Upper lobe of right lung (tissue), 1 donor: Measurements from ENCODE around the gene PCNX2. TPM values are rescaled to one million over a fixed set of nuclear protein-coding genes. Genes with fewer than 3 reads are reported as not detected.
"Not testable (repeated sequence)": the region's sequence is repeated elsewhere in the genome, so short reads cannot be mapped to it uniquely, and the experiment has no call there.

Source experiments
- ATAC-seq: fragments of 200-7000 bp; cut with Tn5 transposase; one replicate; pipeline ENCODE4 v1.9.1; 2020; ENCODE audit warnings: mild to moderate bottlenecking, moderate library complexity
- DNase-seq: peaks from one replicate; pipeline ENCODE4 v3.0.0-alpha.2; 2020
- H3K27ac ChIP-seq: fragments of 200-600 bp; one replicate; pipeline ENCODE4 v1.8.0; 2022
- H3K27me3 ChIP-seq: fragments of 200-600 bp; one replicate; pipeline ENCODE4 v1.8.0; 2022; ENCODE audit warnings: mild to moderate bottlenecking
- H3K36me3 ChIP-seq: fragments of 200-600 bp; one replicate; pipeline ENCODE4 v1.8.0; 2022
- H3K4me1 ChIP-seq: fragments of 200-600 bp; one replicate; pipeline ENCODE4 v1.8.0; 2022
- H3K4me3 ChIP-seq: fragments of 200-600 bp; one replicate; pipeline ENCODE4 v1.8.0; 2022; ENCODE audit warnings: mild to moderate bottlenecking
- H3K9me3 ChIP-seq: fragments of 200-600 bp; one replicate; pipeline ENCODE4 v1.8.0; 2022
- intact Hi-C: fragments of 100-400 bp; cut with DNase I; formaldehyde crosslinking; loops from one replicate; pipeline ENCODE4 v1.11.0; 2022
- total RNA-seq: library from RNA; stranded (reverse); fragmentation: NEBNext Ultra II Directional; extraction: Animal tissue kit (Norgen Biotek cat#: 25700); gene quantifications from one replicate; pipeline ENCODE4 v1.2.1, GENCODE V29; 2021
- TF ChIP-seq, protein P1 (sequence below): fragments of 200-600 bp; IDR thresholded peaks from one replicate; pipeline ENCODE4 v1.8.0; 2022; ENCODE audit warnings: antibody characterized with exemption
- donor health status: DM: no; HTN: yes; CAD: no; lungs with severe emphysema.

The PCNX2 gene
- total RNA-seq, 1 donor from 2014 or later, result 6.8 TPM

DNA sequence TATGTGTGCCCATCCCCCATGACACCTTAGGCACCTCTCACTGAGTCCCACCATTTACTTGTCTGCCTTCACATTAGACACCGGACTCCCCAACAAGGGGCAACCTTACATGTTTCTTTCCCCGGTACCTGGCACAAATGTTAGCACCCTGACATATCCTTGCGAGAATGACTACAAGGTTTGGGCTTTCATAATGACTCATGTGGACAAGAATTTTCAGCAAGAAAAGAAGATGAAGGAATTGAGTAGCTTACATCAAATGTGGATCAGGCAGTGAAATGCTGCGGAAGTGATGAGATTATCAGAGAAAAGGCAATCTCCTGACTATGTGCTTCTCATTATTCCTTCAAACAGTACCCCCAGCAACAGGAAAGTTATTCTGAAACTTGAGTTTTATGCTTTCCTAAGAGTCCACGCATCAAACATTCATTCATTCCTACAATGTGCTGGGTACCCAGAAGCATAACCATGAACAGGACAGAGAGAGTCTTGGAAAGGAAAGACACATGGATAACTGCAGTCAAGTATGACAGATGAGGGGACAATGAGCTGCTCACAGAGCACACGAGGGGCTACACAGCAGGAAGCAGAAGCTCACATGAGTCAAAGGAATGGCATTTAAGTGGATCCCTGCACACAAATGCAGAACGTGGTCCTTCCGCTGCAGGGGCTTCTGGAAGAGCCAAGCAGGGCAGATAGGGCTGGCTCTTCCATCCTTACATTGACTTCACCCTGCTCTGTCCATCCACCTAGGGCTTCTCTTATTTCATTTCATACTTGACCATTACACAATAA lies 112.1 kb downstream of the PCNX2 start:
- Histone ChIP-seq H3K27me3 (no peaks in the 10 kb centered on the region), H3K27ac (no peak overlapping the region), H3K9me3 (no peaks in the 10 kb centered on the region), H3K36me3 (no peaks in the 10 kb centered on the region), H3K4me1 (no peaks in the 10 kb centered on the region), H3K4me3 (no peak overlapping the region)
- ATAC-seq (no peak), DNase-seq (no peak)
- intact Hi-C loops, result no loop called here
- TF ChIP-seq, protein P1, sequence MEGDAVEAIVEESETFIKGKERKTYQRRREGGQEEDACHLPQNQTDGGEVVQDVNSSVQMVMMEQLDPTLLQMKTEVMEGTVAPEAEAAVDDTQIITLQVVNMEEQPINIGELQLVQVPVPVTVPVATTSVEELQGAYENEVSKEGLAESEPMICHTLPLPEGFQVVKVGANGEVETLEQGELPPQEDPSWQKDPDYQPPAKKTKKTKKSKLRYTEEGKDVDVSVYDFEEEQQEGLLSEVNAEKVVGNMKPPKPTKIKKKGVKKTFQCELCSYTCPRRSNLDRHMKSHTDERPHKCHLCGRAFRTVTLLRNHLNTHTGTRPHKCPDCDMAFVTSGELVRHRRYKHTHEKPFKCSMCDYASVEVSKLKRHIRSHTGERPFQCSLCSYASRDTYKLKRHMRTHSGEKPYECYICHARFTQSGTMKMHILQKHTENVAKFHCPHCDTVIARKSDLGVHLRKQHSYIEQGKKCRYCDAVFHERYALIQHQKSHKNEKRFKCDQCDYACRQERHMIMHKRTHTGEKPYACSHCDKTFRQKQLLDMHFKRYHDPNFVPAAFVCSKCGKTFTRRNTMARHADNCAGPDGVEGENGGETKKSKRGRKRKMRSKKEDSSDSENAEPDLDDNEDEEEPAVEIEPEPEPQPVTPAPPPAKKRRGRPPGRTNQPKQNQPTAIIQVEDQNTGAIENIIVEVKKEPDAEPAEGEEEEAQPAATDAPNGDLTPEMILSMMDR, result no peak

DNA sequence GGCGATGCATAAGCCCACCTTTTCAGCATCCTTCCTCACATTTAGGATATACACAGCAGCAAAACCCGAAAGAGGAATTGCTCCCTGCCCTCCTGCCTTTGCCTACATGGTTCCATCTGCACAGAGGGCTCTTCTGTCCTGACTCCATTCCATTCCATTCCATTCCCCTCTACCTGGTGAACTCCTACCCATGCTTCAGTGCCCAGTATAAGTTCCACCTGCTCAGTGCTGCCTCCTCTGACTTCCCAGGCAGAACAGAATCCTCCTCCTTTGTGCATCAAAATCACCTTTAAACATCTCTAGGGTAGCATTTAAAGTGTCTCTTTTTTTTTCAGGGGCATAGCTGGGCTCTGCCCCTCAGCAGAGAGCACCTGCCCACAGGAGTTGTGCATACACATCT lies 112.9 kb downstream of the PCNX2 start:
- Histone ChIP-seq H3K4me1 (no peaks in the 10 kb centered on the region), H3K4me3 (no peak overlapping the region), H3K36me3 (no peaks in the 10 kb centered on the region), H3K27me3 (no peaks in the 10 kb centered on the region), H3K9me3 (peaks cover 5% of the 10 kb centered on the region), H3K27ac (no peak overlapping the region)
- ATAC-seq (no peak), DNase-seq (no peak)
- intact Hi-C loops, result no loop called here
- TF ChIP-seq, protein P1, result no peak

DNA sequence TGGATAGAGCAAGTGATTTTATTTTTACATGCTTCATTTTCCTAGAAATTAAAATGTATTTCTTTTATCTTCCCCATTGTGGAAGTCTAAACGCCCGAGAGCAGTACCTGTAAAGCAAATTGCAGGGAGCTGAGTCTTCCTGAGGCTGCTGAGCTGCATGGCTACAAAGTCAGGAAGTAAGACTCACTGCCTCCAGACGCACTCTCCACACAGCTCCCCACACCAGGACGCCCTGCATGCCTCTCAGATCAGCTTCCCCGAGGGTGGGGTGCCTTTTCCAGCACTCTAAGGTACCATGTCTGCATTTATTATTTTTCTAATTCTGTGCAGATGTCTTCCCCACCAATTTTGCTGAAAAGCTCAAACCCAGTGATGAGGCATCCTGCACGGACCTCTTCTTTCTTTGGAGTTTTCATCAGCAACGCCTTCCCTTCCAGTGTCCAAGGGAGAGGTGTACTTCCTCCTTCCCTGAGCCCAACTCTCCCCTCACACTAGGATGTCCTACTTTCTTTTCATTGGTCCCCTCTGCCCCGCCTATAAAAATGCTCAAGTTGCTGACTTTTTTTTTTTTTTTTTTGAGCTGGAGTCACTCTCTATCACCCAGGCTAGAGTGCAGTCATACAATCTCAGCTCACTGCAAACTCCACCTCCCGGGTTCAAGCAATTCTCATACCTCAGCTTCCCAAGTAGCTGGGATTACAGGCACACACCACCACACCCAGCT lies 114.7 kb downstream of the PCNX2 start:
- ATAC-seq (no peak), DNase-seq (no peak)
- Histone ChIP-seq H3K36me3 (no peaks in the 10 kb centered on the region), H3K27me3 (no peaks in the 10 kb centered on the region), H3K27ac (no peak overlapping the region), H3K9me3 (peaks cover 7% of the 10 kb centered on the region), H3K4me1 (no peaks in the 10 kb centered on the region), H3K4me3 (no peak overlapping the region)
- TF ChIP-seq, protein P1, result no peak
- intact Hi-C loops, result no loop called here

DNA sequence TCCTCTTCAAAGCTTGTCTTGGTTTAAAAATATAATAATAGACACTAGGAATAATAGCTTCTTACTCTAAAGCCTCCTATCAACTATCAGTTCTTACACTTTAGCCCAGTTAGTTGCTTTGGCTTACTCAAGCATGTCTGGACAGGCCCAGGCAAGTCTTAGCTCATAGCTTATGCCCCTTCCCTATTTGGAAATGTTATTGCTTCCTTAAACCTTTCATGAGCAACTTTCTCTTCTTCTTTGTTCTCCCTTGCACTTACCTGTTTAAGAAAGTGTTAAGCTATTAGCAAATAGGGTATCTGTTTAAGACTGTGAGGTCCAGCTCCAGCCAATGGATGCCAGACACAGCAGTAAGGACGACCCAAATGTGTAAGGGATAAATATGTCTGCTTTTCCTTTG lies 115.9 kb downstream of the PCNX2 start:
- H3K27ac ChIP-seq, H3K4me1 ChIP-seq, H3K36me3 ChIP-seq, intact Hi-C loops, H3K27me3 ChIP-seq, H3K9me3 ChIP-seq, DNase-seq, H3K4me3 ChIP-seq, ATAC-seq: not testable (repeated sequence)

DNA sequence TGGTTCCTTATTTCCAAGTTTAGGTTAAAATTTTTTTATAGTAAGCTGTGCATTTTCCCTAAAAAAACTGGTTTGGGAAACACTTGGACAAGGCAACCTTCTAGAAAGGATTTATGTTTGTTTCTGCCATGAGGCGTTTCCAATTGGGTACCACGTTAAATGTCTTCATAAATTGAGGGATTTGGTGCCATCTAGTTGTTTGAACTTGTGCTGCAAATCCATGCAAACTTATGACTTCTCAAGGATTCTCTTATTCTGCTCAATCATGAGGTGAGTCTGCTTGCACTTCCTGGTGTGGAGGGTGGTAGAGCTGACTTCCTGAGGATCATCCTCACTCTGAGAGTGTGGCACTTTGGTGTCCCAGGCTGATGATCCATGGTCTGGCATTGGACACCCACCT lies 123.3 kb downstream of the PCNX2 start:
- no peak overlapping the region for H3K4me3 ChIP-seq
- no peaks in the 10 kb centered on the region for H3K36me3 ChIP-seq
- TF ChIP-seq, protein P1, result peak; percentile 47
- no peaks in the 10 kb centered on the region for H3K4me1 ChIP-seq
- intact Hi-C loops, result no loop called here
- DNase-seq (no peak), ATAC-seq (peak; percentile 63)
- no peaks in the 10 kb centered on the region for H3K9me3 ChIP-seq
- H3K27me3 ChIP-seq, result no peaks in the 10 kb centered on the region
- H3K27ac ChIP-seq, result no peak overlapping the region

DNA sequence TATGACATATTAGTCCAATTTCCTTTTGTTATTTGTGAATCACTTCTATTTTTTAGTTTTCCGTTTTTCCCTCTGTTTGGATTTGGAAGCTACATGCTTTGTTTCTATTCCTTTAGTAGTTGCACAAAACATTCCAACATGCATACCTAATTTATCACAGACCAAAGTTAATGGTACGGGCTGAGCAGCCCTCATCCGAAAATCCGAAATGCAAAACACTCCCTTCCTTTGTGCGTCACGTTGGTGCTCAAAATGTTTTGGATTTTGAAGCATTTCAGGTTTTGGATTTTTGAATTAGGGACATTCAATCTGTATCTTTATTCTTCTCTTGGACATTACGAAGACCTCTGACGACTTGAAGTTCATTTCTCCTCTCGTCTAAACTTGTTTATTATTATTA lies 124.8 kb downstream of the PCNX2 start:
- ATAC-seq (no peak), DNase-seq (no peak)
- H3K4me3 ChIP-seq, result no peak overlapping the region
- no peak overlapping the region for H3K27ac ChIP-seq
- no peaks in the 10 kb centered on the region for H3K36me3 ChIP-seq
- TF ChIP-seq, protein P1, result no peak
- H3K27me3 ChIP-seq, result no peaks in the 10 kb centered on the region
- no peaks in the 10 kb centered on the region for H3K9me3 ChIP-seq
- intact Hi-C loops, result no loop called here
- H3K4me1 ChIP-seq, result no peaks in the 10 kb centered on the region
